HG03469 (cell line): ENCODE data around the gene INHBE.

ENCODE experiments used
- ATAC-seq: cut with Tn5 transposase; IDR thresholded peaks from one replicate; pipeline ENCODE4 v1.9.1; 2021; ENCODE audit warnings: mild to moderate bottlenecking, moderate library complexity, moderate number of reproducible peaks; ENCODE audit not compliant: unreplicated experiment

The INHBE gene

DNA sequence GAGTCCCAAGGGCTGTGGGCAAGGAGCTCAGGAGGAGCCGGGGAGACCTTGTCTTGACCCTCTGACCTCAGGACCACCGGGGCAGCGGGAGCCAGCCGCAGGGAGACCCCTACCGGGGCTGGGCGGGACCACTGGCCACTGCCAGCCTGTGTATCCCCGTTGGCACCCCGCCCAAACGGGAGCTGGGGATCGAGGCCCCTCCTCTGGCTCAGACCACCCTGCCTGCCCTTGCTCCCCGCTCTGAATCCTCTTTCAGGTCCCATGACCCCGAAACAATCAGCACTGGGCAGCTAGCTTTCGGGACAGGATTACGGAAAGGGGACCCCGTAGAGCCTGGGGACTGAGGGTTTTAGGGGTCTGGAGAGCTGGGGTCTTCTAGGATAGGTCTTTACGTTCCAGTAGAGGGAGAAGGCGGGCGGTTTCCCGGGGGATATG, 5.8 kb downstream of the INHBE start:
- no peak for ATAC-seq

DNA sequence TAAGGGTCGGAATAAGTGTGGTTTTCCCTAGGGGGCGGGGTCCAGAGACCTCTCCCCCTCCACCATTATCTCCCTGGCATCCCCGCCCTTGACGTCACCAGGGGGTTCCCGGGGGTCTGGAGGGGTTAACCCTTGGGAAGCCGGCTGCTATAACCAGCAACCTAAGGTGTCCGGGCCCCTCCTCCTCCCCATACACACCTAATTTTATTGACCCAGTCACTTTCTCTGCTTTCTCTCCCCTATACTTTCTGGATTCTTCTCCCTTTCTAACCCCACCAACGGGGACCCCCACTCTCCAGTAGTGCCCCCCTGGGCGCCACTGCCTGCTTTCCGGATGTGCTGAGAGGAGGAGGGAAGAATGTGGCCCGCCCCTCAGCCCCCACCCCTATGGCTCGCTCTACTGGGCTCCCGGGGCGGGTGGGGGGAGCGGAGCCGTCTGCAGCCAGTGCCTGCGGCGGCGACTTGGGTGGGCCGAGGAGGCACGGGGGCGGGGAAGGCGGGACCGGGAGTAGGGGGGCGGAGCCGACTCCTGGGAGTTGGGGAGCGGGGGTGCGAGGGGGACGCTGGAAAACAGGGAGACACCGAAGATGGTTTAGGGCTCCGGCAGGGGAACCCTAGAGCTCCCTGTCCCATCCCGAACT, 6.3 kb downstream of the INHBE start:
- ATAC-seq: no peak

DNA sequence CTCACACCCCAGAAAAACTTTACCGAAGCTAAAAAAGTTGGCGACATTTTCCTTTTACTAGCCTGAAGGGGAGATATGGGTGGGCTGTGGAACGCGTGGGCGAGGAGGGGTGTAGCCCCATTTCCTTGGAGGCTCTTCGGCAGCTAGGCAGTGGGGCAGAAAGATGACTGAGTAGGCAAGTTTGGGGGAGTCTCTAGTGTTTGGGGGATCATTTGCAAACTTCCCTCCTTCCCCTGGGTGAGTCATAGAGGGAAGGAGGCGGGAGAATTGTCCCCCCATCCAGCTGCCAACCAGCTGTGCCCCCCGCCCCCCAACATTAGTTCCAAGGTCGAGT, 6.8 kb downstream of the INHBE start:
- ATAC-seq: no peak

DNA sequence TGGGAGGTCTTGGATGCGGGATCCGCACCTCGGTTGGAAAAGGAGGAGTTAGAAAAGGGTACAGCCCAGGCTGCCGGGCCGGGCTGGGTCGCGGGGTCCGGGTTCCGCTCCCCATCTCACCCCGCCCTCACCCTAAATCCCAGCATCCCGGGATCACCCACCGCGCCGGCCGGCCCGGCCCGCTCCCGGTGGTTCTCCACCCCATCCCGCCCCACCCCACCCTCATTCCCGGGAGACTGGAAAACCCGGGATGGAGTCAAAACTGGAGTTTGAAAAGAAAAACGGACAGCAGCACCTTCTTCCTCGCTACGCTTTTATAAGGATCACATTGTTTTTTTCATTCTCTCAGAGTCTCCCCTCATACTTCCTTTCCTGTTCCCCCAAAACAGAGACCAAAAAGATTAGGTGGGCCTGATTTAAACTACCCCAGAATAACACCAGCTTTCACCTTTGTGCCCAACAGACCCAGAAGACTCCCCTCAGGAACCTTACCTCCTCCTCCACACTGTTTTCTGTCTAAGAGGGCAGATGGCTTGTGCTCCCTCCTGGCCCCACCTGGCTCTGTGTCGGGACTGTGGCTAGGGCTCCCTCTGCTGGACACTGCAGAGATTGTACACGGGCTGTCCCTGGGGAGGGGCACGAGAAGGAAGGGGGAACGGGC, 7.3 kb downstream of the INHBE start:
- peak; percentile 35 for ATAC-seq

DNA sequence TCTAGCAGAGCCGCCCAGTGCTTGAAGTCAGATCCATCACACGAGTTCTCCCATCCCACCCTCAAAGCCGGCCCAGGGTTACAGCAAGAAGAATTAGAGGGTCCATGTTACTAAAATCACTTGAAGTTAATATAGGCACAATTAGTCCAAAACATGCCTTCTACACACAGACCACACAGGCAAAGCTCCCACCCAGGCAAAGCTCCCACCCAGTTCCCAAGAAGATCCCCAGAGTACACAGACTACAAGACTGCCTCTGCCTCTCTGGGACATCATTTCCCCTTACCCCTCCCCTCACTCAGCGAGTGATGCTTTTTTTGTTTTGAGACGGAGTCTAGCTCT, 7.8 kb downstream of the INHBE start:
- no peak for ATAC-seq

DNA sequence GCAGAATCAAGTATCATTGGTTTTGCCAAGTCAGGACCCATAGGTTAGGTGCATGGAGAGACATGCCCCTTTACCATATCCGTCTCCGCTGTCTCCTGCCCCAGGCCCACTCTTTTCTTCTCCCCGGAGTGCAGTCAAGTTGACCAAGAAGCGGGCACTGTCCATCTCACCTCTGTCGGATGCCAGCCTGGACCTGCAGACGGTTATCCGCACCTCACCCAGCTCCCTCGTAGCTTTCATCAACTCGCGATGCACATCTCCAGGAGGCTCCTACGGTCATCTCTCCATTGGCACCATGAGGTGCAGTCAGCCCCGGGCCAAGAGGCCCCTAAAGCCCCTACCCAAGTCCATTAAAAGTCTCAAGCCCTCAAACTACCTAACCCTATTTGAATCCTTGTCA, 9.5 kb downstream of the INHBE start:
- no peak for ATAC-seq

DNA sequence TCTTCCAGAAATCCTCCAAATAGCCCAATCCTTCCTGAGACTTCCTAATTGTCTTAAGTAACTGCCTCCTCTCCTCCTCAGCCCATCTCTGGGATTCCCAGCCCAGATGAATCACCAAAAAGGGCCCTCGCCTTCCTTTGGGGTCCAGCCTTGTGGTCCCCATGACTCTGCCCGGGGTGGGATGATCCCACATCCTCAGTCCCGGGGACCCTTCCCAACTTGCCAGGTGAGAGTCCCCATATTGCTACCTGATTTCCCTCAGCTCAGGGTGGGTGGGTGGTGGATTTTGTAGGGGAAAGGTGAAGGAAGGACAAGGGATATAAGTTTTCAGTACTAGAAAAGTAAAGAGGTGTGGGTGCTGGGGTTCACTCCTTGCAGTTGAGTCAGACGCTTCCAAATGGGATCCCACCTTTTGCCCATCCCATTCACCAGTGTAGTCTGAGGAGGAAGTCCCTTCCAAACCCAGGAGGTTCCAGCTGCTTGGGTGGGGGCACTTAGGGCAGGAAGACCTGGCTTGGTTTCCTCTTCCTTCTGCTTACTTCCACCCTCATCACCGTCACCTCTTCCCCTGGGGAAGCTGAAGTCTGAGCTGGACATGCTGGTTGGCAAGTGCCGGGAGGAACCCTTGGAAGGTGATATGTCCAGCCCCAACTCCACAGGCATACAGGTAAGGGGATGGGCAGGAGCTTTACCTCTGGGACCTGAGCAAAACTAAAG, 10.1 kb downstream of the INHBE start:
- ATAC-seq: no peak

DNA sequence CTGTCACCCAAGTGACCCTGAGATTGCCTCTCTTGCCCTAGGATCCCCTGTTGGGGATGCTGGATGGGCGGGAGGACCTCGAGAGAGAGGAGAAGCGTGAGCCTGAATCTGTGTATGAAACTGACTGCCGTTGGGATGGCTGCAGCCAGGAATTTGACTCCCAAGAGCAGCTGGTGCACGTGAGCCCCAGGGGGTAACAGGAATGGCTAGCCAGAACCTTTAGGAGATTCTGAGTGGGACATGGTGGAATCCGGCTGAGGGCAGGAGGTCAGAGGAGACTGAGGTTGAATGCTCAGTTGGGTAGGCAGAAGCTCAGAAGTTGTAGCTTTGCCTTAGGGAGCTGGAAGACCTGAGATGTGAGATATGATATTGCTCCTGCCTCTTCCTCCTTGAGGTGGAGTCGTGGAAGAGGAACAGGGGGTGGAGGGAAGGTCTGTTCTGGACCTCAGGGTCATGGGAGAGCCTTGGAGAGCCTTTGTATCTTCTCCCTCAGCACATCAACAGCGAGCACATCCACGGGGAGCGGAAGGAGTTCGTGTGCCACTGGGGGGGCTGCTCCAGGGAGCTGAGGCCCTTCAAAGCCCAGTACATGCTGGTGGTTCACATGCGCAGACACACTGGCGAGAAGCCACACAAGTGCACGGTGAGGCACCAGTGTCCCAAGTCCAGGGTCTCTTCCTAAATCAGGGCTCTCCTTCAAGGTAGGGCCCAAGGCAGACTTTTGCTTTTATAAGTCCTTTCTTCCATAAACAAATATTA, 10.8 kb downstream of the INHBE start:
- ATAC-seq: no peak

DNA sequence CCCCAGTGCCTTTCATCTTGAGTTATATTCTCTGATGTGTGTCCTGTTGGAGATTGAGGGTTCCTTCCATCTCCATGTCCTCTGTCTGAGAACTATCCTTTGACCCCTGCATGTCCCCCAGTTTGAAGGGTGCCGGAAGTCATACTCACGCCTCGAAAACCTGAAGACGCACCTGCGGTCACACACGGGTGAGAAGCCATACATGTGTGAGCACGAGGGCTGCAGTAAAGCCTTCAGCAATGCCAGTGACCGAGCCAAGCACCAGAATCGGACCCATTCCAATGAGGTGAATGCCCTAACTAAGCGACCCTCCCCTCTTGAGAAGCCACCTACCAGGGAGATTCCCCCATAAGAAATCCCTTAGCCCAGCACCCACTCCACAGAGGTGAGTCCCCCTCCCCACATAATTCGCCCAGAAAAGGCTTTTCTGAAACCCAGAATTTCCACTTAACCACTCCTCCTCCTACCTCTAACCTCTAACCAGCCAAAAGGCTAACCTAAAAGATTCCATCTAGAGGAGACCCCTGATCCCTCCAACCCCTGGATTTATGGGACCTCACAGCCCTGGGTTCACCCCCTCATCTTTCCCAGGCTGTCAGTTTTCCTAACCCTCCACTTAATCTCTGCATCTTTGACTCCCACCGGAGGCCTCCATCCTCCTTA, 12.2 kb downstream of the INHBE start:
- ATAC-seq: no peak

DNA sequence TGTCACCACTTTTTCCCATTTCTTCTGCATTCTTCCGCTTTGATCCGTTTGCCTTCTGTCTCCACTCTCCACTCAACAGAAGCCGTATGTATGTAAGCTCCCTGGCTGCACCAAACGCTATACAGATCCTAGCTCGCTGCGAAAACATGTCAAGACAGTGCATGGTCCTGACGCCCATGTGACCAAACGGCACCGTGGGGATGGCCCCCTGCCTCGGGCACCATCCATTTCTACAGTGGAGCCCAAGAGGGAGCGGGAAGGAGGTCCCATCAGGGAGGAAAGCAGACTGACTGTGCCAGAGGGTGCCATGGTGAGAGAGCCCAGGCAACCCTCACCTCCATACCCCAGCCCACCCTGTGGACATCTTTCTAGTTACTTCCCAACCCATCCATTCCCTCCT, 12.8 kb downstream of the INHBE start:
- no peak for ATAC-seq

DNA sequence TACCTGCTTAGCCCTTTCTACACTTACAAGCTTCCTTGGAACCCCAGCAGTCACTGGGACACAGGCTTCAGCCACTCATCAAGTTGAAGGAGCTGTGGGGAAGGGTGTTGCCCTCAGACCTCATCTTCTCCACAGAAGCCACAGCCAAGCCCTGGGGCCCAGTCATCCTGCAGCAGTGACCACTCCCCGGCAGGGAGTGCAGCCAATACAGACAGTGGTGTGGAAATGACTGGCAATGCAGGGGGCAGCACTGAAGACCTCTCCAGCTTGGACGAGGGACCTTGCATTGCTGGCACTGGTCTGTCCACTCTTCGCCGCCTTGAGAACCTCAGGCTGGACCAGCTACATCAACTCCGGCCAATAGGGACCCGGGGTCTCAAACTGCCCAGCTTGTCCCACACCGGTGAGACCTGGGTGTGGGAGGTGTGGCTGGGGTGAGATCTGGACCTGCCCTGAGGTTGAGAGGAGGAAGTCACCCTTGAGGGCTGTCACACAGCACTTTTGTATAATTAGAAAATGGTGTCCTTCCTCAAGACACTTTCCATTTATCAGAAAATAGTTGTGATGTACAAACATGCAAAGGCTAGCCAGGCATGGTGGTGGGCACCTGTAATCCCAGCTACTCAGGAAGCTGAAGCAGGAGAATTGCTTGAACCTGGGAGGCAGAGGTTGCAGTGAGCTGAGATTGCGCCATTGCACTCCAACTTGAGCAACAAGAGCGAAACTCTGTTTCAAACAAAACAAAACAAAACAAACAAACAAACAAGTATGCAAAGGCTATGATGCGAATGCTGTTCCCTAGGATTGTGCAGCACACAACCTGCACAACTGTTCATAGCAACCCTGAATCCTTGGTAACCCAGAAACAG, 14.4 kb downstream of the INHBE start:
- ATAC-seq: no peak

DNA sequence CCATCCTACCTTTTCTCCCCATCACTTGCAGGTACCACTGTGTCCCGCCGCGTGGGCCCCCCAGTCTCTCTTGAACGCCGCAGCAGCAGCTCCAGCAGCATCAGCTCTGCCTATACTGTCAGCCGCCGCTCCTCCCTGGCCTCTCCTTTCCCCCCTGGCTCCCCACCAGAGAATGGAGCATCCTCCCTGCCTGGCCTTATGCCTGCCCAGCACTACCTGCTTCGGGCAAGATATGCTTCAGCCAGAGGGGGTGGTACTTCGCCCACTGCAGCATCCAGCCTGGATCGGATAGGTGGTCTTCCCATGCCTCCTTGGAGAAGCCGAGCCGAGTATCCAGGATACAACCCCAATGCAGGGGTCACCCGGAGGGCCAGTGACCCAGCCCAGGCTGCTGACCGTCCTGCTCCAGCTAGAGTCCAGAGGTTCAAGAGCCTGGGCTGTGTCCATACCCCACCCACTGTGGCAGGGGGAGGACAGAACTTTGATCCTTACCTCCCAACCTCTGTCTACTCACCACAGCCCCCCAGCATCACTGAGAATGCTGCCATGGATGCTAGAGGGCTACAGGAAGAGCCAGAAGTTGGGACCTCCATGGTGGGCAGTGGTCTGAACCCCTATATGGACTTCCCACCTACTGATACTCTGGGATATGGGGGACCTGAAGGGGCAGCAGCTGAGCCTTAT, 15.3 kb downstream of the INHBE start:
- no peak for ATAC-seq

DNA sequence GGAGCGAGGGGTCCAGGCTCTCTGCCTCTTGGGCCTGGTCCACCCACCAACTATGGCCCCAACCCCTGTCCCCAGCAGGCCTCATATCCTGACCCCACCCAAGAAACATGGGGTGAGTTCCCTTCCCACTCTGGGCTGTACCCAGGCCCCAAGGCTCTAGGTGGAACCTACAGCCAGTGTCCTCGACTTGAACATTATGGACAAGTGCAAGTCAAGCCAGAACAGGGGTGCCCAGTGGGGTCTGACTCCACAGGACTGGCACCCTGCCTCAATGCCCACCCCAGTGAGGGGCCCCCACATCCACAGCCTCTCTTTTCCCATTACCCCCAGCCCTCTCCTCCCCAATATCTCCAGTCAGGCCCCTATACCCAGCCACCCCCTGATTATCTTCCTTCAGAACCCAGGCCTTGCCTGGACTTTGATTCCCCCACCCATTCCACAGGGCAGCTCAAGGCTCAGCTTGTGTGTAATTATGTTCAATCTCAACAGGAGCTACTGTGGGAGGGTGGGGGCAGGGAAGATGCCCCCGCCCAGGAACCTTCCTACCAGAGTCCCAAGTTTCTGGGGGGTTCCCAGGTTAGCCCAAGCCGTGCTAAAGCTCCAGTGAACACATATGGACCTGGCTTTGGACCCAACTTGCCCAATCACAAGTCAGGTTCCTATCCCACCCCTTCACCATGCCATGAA, 16.0 kb downstream of the INHBE start:
- no peak for ATAC-seq

DNA sequence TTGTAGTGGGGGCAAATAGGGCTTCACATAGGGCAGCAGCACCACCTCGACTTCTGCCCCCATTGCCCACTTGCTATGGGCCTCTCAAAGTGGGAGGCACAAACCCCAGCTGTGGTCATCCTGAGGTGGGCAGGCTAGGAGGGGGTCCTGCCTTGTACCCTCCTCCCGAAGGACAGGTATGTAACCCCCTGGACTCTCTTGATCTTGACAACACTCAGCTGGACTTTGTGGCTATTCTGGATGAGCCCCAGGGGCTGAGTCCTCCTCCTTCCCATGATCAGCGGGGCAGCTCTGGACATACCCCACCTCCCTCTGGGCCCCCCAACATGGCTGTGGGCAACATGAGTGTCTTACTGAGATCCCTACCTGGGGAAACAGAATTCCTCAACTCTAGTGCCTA, 16.6 kb downstream of the INHBE start:
- no peak for ATAC-seq

DNA sequence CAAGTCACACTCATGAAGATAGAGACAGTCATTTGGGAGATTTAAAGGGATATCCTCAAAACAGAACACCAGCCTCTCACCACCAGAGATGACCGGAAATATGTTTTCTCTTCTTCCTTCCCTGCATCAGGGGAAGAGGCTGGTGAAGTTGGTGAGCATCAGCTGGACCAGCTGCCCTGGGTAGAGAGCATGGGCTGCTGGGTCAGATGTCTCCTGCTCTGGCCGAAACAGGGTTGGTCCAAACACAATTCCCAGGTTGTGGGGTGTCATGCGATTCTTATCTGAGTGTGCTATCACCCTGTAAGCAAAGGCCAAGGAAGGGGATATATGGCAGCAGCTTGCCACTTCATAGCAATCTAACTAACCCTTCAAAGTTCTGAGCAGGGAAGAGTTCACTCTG, 17.3 kb downstream of the INHBE start:
- no peak for ATAC-seq

DNA sequence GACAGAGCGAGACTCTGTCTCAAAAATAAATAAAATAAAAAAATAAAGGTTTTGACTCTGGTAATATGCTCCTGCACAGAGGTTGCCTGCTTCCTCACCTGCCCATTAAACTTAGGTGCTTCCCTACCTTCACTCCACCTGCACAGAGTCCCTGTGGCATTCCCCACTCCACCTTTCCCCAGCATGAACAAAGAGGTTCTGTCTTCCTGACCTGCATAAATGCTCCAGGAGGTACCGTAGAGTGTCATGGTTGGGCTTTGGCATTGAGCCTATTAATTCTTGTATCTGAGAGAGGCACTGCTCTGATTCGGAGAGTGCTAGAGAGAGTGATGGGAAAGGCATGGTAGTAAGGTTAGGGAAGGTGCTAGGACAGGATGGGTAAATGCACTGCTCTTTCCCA, 18.3 kb downstream of the INHBE start:
- ATAC-seq: no peak

DNA sequence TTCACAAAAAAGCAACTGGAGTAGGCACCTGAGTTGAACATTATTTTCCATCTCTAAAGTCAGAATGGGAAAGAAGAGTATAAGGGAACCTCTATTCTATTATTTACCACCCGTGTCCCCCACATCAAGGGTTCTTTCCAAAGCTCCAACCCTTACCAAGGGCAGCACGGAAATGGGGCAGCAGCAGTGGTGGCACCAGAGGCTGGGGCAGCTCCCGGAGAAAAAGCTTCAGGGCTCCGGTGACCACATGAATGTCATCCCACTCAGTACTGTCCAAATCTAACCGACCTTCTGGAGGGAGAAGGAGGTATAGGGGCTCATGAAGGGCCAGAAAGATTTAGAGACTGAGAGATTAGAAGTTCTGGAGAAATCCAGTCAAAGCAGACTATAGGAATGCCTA, 18.8 kb downstream of the INHBE start:
- no peak for ATAC-seq

DNA sequence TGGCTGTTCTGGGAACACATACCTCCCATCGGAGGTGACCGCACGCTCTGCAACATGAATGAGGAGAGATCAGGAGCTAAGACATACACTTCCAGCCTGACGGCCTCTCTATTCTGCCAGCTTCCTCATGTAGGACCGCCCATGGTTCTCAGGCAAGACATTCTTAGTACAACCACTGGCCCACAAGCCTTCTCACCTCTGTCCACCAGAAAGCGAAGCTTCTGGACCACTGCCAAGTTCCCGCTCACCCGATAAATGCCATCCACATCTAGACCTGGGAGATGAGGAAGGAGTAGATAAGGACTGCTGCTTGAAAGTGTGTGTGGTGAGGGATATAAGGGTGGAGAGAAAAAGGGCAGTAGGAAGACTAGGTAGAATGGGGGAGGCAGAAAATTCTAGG, 19.3 kb downstream of the INHBE start:
- ATAC-seq: no peak

DNA sequence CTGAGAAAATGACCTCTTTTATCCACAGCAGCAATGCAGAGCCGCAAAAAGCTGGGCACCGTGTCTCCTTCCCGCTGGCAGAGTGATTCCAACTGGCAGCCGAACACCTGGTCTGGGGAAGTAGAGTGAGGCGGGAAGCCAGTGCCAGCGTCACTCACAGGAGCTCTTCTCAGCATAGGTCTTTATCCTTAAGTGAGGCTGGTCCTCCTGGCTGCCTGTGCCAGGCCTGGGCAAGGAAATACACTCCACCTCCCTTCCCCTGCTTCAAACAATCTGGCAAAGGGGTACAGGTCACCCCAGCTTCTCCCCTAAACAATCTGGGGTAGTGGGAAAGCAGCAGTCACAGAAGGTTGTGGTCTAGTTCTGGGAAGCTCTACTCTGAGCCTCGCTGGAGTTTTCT, 19.8 kb downstream of the INHBE start:
- ATAC-seq: no peak
